SJSA1 (cell line): ENCODE measurements around the gene CD38. TPM values are rescaled to one million over a fixed set of nuclear protein-coding genes. Genes with fewer than 3 reads are reported as not detected.
"Not testable (repeated sequence)": the region's sequence is repeated elsewhere in the genome, so short reads cannot be mapped to it uniquely, and the experiment has no call there.

Source experiments
- DNase-seq, 2 experiments: peaks; one replicate each; pipeline ENCODE4 v3.0.0-alpha.2; 2015 to 2020; ENCODE audit warnings: low spot score in 2 of 2, low read depth in 1 of 2
- H3K27ac ChIP-seq: fragments of 250-450 bp; sonication (Bioruptor Pico); 2 replicates; pipeline ENCODE4 v1.5.1; 2020; ENCODE audit warnings: mild to moderate bottlenecking, moderate library complexity
- H3K27me3 ChIP-seq: fragments of 250-450 bp; sonication (Bioruptor Pico); replicated peaks from 2 replicates; pipeline ENCODE4 v1.5.1; 2020; ENCODE audit warnings: mild to moderate bottlenecking, moderate library complexity
- H3K36me3 ChIP-seq: fragments of 250-450 bp; sonication (Bioruptor Pico); 2 replicates; pipeline ENCODE4 v1.5.1; 2020; ENCODE audit warnings: mild to moderate bottlenecking
- H3K4me1 ChIP-seq: fragments of 250-450 bp; sonication (Bioruptor Pico); replicated peaks from 2 replicates; pipeline ENCODE4 v1.6.1; 2021; ENCODE audit warnings: mild to moderate bottlenecking
- H3K4me3 ChIP-seq: fragments of 250-450 bp; sonication (Bioruptor Pico); 2 replicates; pipeline ENCODE4 v1.5.1; 2020; ENCODE audit warnings: mild to moderate bottlenecking
- H3K9me3 ChIP-seq: fragments of 250-450 bp; sonication (Bioruptor Pico); replicated peaks from 2 replicates; pipeline ENCODE4 v1.5.1; 2020; ENCODE audit warnings: mild to moderate bottlenecking
- total RNA-seq: library from RNA; depleted of rRNA; stranded (reverse); fragments of >200 nt; shearing (Covaris generic); gene quantifications from 2 replicates; pipeline ENCODE4 v1.2.3, GENCODE V29; 2014

The CD38 gene
- total RNA-seq, 1 experiment from 2014 or later: 0.05 TPM

GRCh38 chr4:15751153-15751552, 27.0 kb upstream of the CD38 start:
- H3K36me3 ChIP-seq: no peaks in the 10 kb centered on the region
- H3K27ac ChIP-seq: no peak overlapping the region
- H3K9me3 ChIP-seq: no peaks in the 10 kb centered on the region
- no peaks in the 10 kb centered on the region for H3K27me3 ChIP-seq
- peaks cover 26% of the 10 kb centered on the region for H3K4me1 ChIP-seq
- H3K4me3 ChIP-seq: no peak overlapping the region
- no peak for DNase-seq

GRCh38 chr4:15753081-15753480, 25.0 kb upstream of the CD38 start:
- no peak for DNase-seq
- Histone ChIP-seq H3K27me3 (no peaks in the 10 kb centered on the region), H3K27ac (no peak overlapping the region)

DNA sequence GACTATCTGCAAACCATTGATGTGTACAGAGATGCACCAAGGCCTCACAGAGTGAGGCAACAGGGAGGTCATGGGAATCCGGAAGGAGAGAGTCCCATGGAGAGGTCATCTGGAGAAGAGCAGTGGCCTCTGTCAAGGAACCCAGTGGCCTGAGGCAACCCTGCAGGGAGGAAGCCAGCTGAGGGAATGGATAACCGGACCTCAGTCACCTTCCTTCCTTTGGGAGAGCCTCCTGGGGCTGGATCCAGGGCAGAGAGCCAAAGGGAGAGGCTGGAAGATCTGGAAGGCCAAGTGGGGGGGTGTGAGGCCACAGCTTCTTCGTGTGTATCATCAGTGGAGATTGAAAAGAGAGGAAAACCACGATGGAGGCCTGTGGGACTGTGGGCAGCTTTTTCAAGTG, 24.3 kb upstream of the CD38 start:
- H3K4me3 ChIP-seq: no peak overlapping the region
- peaks cover 36% of the 10 kb centered on the region for H3K4me1 ChIP-seq
- H3K36me3 ChIP-seq: no peaks in the 10 kb centered on the region
- no peaks in the 10 kb centered on the region for H3K9me3 ChIP-seq
- peak in 1 of 2 experiments; percentile 33 for DNase-seq
- H3K27me3 ChIP-seq: no peaks in the 10 kb centered on the region
- peak overlapping the region; percentile 56 for H3K27ac ChIP-seq

More at GRCh38 chr4:15753081-15753480, 25.0 kb upstream of the CD38 start:
- H3K9me3 ChIP-seq: no peaks in the 10 kb centered on the region
- H3K4me1 ChIP-seq: peaks cover 36% of the 10 kb centered on the region
- no peak overlapping the region for H3K4me3 ChIP-seq
- H3K36me3 ChIP-seq: no peaks in the 10 kb centered on the region

- Histone ChIP-seq H3K27ac (peak overlapping the region; percentile 70), H3K36me3 (no peaks in the 10 kb centered on the region), H3K9me3 (no peaks in the 10 kb centered on the region), H3K4me3 (no peak overlapping the region), H3K27me3 (no peaks in the 10 kb centered on the region), H3K4me1 (peaks cover 36% of the 10 kb centered on the region)
- peak; percentile 55 to 65 for DNase-seq
Observed at GRCh38 chr4:15754323-15754722, 23.8 kb upstream of the CD38 start.

- H3K27me3 ChIP-seq: no peaks in the 10 kb centered on the region
- H3K27ac ChIP-seq: peak overlapping the region; percentile 70
- no peaks in the 10 kb centered on the region for H3K36me3 ChIP-seq
- no peak overlapping the region for H3K4me3 ChIP-seq
- H3K9me3 ChIP-seq: no peaks in the 10 kb centered on the region
- H3K4me1 ChIP-seq: peaks cover 36% of the 10 kb centered on the region
- DNase-seq: peak; percentile 70 to 80
Observed at GRCh38 chr4:15755321-15756155, 22.6 kb upstream of the CD38 start.

DNA sequence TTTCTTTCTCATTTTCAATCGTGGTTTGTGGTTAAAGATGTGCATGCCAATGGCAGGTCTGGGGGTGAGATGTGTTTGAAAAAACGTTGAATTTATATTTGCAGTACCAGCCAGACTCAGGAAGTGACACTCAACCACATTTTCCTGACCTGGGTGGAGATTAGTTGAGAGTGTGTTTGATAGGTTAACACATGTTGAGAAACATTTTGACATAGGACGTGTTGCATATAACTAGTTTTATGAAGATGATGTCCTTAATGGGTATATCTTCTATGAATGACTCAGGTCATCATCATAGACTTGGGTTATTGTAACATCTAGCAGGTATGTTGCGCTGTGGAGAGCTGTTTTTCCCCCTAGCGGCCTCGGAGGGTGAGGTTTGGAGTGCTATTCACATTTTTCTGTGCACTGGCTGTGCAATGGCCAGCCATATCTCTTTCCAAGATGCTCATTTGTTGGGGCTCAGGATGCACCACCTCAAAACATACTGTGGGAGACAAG, 21.7 kb upstream of the CD38 start:
- Histone ChIP-seq H3K27ac (peak overlapping the region; percentile 70), H3K4me1 (peaks cover 36% of the 10 kb centered on the region), H3K9me3 (no peaks in the 10 kb centered on the region), H3K4me3 (no peak overlapping the region), H3K36me3 (no peaks in the 10 kb centered on the region), H3K27me3 (no peaks in the 10 kb centered on the region)
- peak in 1 of 2 experiments; percentile 63 for DNase-seq

GRCh38 chr4:15757054-15757453, 21.1 kb upstream of the CD38 start:
- H3K4me1 ChIP-seq: peaks cover 36% of the 10 kb centered on the region
- H3K9me3 ChIP-seq: no peaks in the 10 kb centered on the region
- no peak overlapping the region for H3K4me3 ChIP-seq
- no peaks in the 10 kb centered on the region for H3K36me3 ChIP-seq
- DNase-seq: no peak
- H3K27ac ChIP-seq: no peak overlapping the region
- no peaks in the 10 kb centered on the region for H3K27me3 ChIP-seq

- H3K4me1 ChIP-seq: peaks cover 36% of the 10 kb centered on the region
- H3K27me3 ChIP-seq: no peaks in the 10 kb centered on the region
- H3K4me3 ChIP-seq: no peak overlapping the region
- no peak overlapping the region for H3K27ac ChIP-seq
- DNase-seq: no peak
- H3K36me3 ChIP-seq: no peaks in the 10 kb centered on the region
- no peaks in the 10 kb centered on the region for H3K9me3 ChIP-seq
Observed at GRCh38 chr4:15758294-15758693, 19.8 kb upstream of the CD38 start.

- H3K36me3 ChIP-seq, H3K9me3 ChIP-seq, DNase-seq, H3K27ac ChIP-seq, H3K27me3 ChIP-seq, H3K4me1 ChIP-seq, H3K4me3 ChIP-seq: not testable (repeated sequence)
Observed at GRCh38 chr4:15762460-15762859, 15.7 kb upstream of the CD38 start.

GRCh38 chr4:15765391-15765790, 12.7 kb upstream of the CD38 start:
- no peak for DNase-seq
- Histone ChIP-seq H3K4me3 (no peak overlapping the region), H3K36me3 (no peaks in the 10 kb centered on the region), H3K27me3 (no peaks in the 10 kb centered on the region), H3K4me1 (no peaks in the 10 kb centered on the region), H3K9me3 (no peaks in the 10 kb centered on the region), H3K27ac (no peak overlapping the region)

GRCh38 chr4:15765910-15766697, 12.0 kb upstream of the CD38 start:
- Histone ChIP-seq H3K27ac (no peak overlapping the region), H3K27me3 (no peaks in the 10 kb centered on the region), H3K4me1 (no peaks in the 10 kb centered on the region), H3K9me3 (no peaks in the 10 kb centered on the region), H3K4me3 (no peak overlapping the region), H3K36me3 (no peaks in the 10 kb centered on the region)
- DNase-seq: no peak

- Histone ChIP-seq H3K9me3 (no peaks in the 10 kb centered on the region), H3K27ac (no peak overlapping the region), H3K4me1 (no peaks in the 10 kb centered on the region), H3K27me3 (no peaks in the 10 kb centered on the region), H3K36me3 (no peaks in the 10 kb centered on the region), H3K4me3 (no peak overlapping the region)
- DNase-seq: no peak
Observed at GRCh38 chr4:15766821-15767220, 11.3 kb upstream of the CD38 start.

DNA sequence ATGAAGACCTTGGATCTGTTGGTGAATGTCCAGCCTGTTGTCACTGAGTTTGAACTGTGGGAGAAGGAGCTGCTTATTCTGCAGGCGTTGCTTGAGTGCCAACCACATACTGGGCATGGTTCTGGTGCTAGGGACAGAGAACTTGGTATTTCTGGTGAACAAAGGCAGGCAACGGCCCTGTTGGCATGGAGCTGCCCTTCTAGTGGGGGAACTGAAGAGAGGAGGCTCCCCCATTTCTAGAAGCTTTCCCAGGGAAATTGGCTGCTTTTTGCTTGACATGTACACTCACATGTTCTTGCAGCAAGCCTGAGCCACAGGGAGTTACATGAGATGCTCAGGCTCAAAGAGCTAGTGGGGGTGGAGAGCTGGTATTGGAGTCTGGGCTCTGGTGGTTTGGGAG, 8.9 kb upstream of the CD38 start:
- H3K9me3 ChIP-seq: no peaks in the 10 kb centered on the region
- no peaks in the 10 kb centered on the region for H3K4me1 ChIP-seq
- H3K27me3 ChIP-seq: no peaks in the 10 kb centered on the region
- H3K27ac ChIP-seq: no peak overlapping the region
- H3K4me3 ChIP-seq: no peak overlapping the region
- no peak for DNase-seq
- H3K36me3 ChIP-seq: no peaks in the 10 kb centered on the region
